ENCODE results near the gene ARHGAP40. TPM values are rescaled to one million over a fixed set of nuclear protein-coding genes. Genes with fewer than 3 reads are reported as not detected.
A peak's percentile ranks its signal among the peaks of the same experiment; 100 is the strongest.

The ARHGAP40 gene
- total and polyA plus RNA-seq, 2 of the 8 experiments (the other 6 are each of a cell fraction or from before 2014, with no cell fraction given) = 0.74 to 1.4 TPM

DNA sequence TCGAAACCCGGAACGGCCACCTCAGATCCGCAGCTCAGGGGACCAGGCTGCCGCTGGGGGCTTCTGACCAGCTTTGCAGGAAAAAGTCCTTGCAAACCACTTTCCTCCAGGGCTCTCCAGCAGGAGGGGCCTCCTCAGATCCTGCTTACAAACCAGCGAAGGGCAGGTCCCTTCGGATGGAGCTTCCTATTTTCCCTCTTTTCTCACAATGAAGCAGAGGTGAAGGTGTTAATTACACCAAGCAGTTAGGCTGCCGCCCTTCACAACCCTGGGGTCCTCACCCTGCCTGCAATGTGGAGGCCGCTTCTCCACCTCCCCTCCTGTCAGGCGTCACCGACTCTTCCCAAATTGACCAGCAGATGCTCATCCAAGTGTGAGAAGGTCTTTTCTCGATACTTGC, 5.7 kb downstream of the ARHGAP40 start:
- no peaks in the 10 kb centered on the region for H3K79me1 ChIP-seq (ENCODE audit: low read depth, low read length)
- FAIRE-seq (no peak), DNase-seq (ENCODE audit: low read depth in 1 of 2, low spot score in 2 of 2) (no peak)
- no peak overlapping the region for H2BK20ac ChIP-seq (ENCODE audit: low read length)
- no peak overlapping the region for H3K14ac ChIP-seq (ENCODE audit: insufficient read length)
- H3K27me3 ChIP-seq (replicated peaks in 1 of 4; ENCODE audit: control insufficient read depth in 3 of 4, extremely low read depth in 1 of 4, insufficient read depth in 3 of 4, low read length in 3 of 4) = no peaks in the 10 kb centered on the region; a peak in 1 of 7 replicates
- H4K5ac ChIP-seq (ENCODE audit: insufficient read length, low read depth, low read length) = no peak overlapping the region
- no peak overlapping the region for H2BK120ac ChIP-seq (replicated peaks; ENCODE audit: low read depth, low read length)
- no peak overlapping the region for H3K56ac ChIP-seq (replicated peaks; ENCODE audit: insufficient read length, low read depth, low read length)
- no peak overlapping the region for H2BK12ac ChIP-seq (ENCODE audit: low read depth, low read length)
- no peak overlapping the region for H3K27ac ChIP-seq (ENCODE audit: low read depth, low read length)
- H4K91ac ChIP-seq (replicated peaks; ENCODE audit: insufficient read length, low read length) = peak overlapping the region; percentile 25
- no peak overlapping the region for H3K4me2 ChIP-seq (ENCODE audit: insufficient read depth in 1 of 2, low read depth in 2 of 2, low read length in 2 of 2)
- ChIA-PET CTCF (ENCODE audit: partially characterized antibody) (interaction anchor here (1.0 kb wide), 1 partner anchor 10 kb away, joined by 4 read pairs; no protein-coding TSS in a partner anchor), POLR2A (ENCODE audit: partially characterized antibody) (no interaction called here)
- no peak overlapping the region for H2BK5ac ChIP-seq (ENCODE audit: low read depth, low read length)
- no peak overlapping the region for H4K8ac ChIP-seq (ENCODE audit: extremely low read depth, insufficient read depth, low read length)
- H3K23me2 ChIP-seq (ENCODE audit: low read depth, low read length) = no peaks in the 10 kb centered on the region
- no peaks in the 10 kb centered on the region for H3K79me2 ChIP-seq (ENCODE audit: control insufficient read depth in 1 of 2, insufficient read depth in 2 of 2, low read length in 2 of 2)
- no peaks in the 10 kb centered on the region for H3K36me3 ChIP-seq (ENCODE audit: control insufficient read depth in 2 of 4, insufficient read depth in 4 of 4, low read length in 3 of 4)
- no peak overlapping the region for H3K4me3 ChIP-seq (ENCODE audit: extremely low read depth in 1 of 4, insufficient read depth in 2 of 4, low read depth in 3 of 4, low read length in 4 of 4)
- H3K4me1 ChIP-seq (replicated peaks in 1 of 4; ENCODE audit: control insufficient read depth in 3 of 4, insufficient read depth in 4 of 4, low read length in 3 of 4) = no peaks in the 10 kb centered on the region; a peak in 2 of 7 replicates
- no peak overlapping the region for H3K9ac ChIP-seq (replicated peaks in 1 of 4; ENCODE audit: extremely low read depth in 1 of 4, low read depth in 3 of 4, low read length in 3 of 4)
- no peak overlapping the region for H3K18ac ChIP-seq (ENCODE audit: extremely low read depth, low read length)
- no peaks in the 10 kb centered on the region for H4K20me1 ChIP-seq (replicated peaks in 1 of 2; ENCODE audit: control insufficient read depth in 1 of 2, insufficient read depth in 2 of 2, low read length in 2 of 2)
- H3K23ac ChIP-seq (ENCODE audit: insufficient read length) = no peak overlapping the region
- H2AFZ ChIP-seq (ENCODE audit: low read length) = no peak overlapping the region
- no peak overlapping the region for H2AK5ac ChIP-seq (ENCODE audit: low read depth, low read length)
- 80% methylated on average over 12 of the region's 12 CpGs; no CpG with 5 or more reads in 1 of the 2 experiments for WGBS, 2 experiments (ENCODE audit: extremely low coverage in 1 of 2, insufficient coverage in 1 of 2, insufficient read length in 1 of 2, insufficient replicate concordance in 2 of 2, low coverage in 1 of 2, low lambda C conversion rate in 2 of 2, missing lambda C conversion rate in 1 of 2)
- H2BK15ac ChIP-seq (ENCODE audit: low read length) = no peak overlapping the region
- no peak overlapping the region for H3K4ac ChIP-seq (replicated peaks; ENCODE audit: insufficient read length, low read depth, low read length)
- no peaks in the 10 kb centered on the region for H3K9me3 ChIP-seq (ENCODE audit: insufficient read depth in 2 of 2, low read depth in 1 of 2, low read length in 1 of 2)
- TF ChIP-seq NRF1 (IDR thresholded peaks at IDR 0.05; ENCODE audit: low read depth, low read length) = no peak
- TF ChIP-seq RBBP5 (IDR thresholded peaks at IDR 0.05; ENCODE audit: borderline replicate concordance, low read depth, low read length) = no peak
- no peak for TF ChIP-seq RAD21 (IDR thresholded peaks at IDR 0.05 in 1 of 2, conservative IDR thresholded peaks at IDR 0.05 in 1 of 2; ENCODE audit: low read depth in 2 of 2, low read length in 2 of 2)
- TF ChIP-seq POLR2AphosphoS5 (IDR thresholded peaks at IDR 0.05; ENCODE audit: low read depth, low read length) = no peak
- no peak for TF ChIP-seq EP300 (IDR thresholded peaks at IDR 0.05; ENCODE audit: borderline replicate concordance in 1 of 2, low read depth in 2 of 2, low read length in 2 of 2)
- TF ChIP-seq BRCA1 (IDR thresholded peaks at IDR 0.05; ENCODE audit: low read depth, low read length) = no peak
- TF ChIP-seq KDM5A (IDR thresholded peaks at IDR 0.05; ENCODE audit: low read length) = no peak
- no peak for TF ChIP-seq CBX8 (IDR thresholded peaks at IDR 0.05; ENCODE audit: borderline replicate concordance, low read depth, low read length)

All from H1 (cell line).